ENCODE results near the gene GPR65. TPM values are rescaled to one million over a fixed set of nuclear protein-coding genes. Genes with fewer than 3 reads are reported as not detected.

GPR65 gene
- polyA plus RNA-seq, 6 donors from 2014 or later = 14.2 to 32.3 (median 18.8) TPM

DNA sequence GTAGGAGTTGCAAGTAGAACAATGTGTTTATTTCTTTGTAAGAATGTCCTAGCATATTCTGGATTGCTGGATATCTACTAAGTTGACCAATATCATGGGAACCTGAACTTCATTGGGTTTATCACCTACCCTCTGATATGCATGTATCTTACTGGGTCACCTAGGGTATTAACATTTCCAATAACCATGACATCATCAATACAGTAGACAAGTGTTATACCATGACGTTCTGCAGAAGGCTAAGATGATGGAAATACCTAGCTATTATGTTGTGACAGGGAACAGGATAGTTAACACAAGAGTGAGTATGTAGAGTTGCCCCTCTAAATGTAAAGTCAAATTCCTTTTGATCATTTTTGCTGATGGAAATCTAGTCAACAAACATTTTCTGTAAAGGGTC, 26.0 kb downstream of the GPR65 start:
- Mint-ChIP-seq H3K36me3 (no peaks in the 10 kb centered on the region), H3K4me1 (peaks cover 14 to 19% (median 16%) of the 10 kb centered on the region in 3 donors), H3K4me3 (no peak overlapping the region), H3K9me3 (peaks cover 0 to 4% (median 0%) of the 10 kb centered on the region in 7 donors), H3K27me3 (peaks cover 8 to 11% (median 10%) of the 10 kb centered on the region in 3 donors), H3K27ac (no peak overlapping the region)
- ATAC-seq (ENCODE audit: low read depth in 2 of 2) = no peak
- DNase-seq = no peak

DNA sequence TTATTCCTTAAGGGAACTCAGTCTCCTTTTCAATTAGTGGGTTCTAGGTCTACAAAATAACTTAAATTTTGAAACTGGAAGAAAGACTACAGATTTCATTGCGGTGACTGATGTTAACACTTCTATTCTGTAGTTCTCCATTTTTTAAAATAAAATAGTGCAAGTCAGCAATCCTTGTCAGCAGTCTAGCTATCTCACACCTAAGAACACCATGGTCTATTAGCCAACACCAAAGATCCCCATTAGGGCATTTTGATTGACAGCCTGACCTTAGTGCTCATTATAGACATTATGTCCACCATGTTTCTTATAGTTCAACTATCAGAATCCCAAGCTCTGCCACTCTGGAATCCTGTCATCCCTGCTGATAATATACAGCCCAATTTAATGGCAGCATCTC, 27.4 kb downstream of the GPR65 start:
- Mint-ChIP-seq H3K9me3 (peaks cover 0 to 4% (median 0%) of the 10 kb centered on the region in 7 donors), H3K36me3 (no peaks in the 10 kb centered on the region), H3K4me3 (no peak overlapping the region), H3K27me3 (peaks cover 10 to 17% (median 17%) of the 10 kb centered on the region in 3 donors), H3K4me1 (peaks cover 5 to 10% (median 8%) of the 10 kb centered on the region in 3 donors), H3K27ac (no peak overlapping the region)
- no peak for DNase-seq
- no peak for ATAC-seq (ENCODE audit: low read depth in 2 of 2)

DNA sequence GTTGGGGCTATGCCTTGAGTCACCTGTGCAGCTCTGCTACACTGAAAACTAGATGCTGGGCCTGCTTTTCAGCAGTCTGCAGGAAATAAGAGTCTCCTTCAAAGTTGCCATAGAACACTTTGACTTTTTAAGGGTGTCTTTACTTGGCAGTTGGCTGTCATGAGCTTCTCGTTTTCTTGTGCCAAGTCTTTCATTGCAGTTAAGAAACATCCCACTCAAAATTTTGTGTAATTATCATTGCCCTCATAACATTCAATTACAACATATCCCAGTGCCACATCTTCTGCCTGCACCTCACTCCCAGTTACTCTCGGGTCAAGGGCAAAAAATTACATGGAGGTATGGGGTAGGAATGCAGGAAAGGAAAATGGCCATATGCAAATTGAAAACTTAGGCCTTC, 29.1 kb downstream of the GPR65 start:
- ATAC-seq (ENCODE audit: low read depth in 2 of 2) = no peak
- Mint-ChIP-seq H3K27ac (no peak overlapping the region), H3K4me1 (peaks cover 4 to 8% (median 7%) of the 10 kb centered on the region in 3 donors), H3K9me3 (peaks cover 0 to 4% (median 0%) of the 10 kb centered on the region in 7 donors), H3K36me3 (no peaks in the 10 kb centered on the region), H3K4me3 (no peak overlapping the region), H3K27me3 (peaks cover 11 to 27% (median 26%) of the 10 kb centered on the region in 3 donors)
- DNase-seq = no peak

DNA sequence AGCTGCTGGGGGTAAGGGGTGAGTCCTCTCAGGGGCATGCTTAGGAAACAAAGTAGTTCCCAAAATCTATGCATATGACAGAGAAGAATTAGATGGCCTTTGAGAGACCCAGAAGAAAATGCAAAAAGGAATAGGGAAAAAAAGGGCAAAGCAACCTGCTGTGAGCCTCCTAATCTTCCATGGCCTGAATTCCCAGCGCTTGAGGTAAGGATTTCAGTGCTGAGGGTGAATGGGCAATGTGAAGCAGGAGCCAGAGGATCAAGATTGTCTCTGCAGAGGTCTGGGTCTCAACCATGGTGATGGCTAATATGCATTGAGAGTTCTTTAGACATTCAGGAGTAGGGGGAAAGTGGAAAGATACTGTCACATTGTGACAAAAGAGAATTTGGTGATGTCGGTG, 31.5 kb downstream of the GPR65 start:
- no peak for DNase-seq
- ATAC-seq (ENCODE audit: low read depth in 2 of 2) = no peak
- H3K4me3 Mint-ChIP-seq = no peak overlapping the region
- no peak overlapping the region for H3K27ac Mint-ChIP-seq
- peaks cover 13 to 27% (median 26%) of the 10 kb centered on the region in 3 donors for H3K27me3 Mint-ChIP-seq
- H3K4me1 Mint-ChIP-seq = no peaks in the 10 kb centered on the region
- peaks cover 0 to 4% (median 0%) of the 10 kb centered on the region in 7 donors for H3K9me3 Mint-ChIP-seq
- no peaks in the 10 kb centered on the region for H3K36me3 Mint-ChIP-seq

DNA sequence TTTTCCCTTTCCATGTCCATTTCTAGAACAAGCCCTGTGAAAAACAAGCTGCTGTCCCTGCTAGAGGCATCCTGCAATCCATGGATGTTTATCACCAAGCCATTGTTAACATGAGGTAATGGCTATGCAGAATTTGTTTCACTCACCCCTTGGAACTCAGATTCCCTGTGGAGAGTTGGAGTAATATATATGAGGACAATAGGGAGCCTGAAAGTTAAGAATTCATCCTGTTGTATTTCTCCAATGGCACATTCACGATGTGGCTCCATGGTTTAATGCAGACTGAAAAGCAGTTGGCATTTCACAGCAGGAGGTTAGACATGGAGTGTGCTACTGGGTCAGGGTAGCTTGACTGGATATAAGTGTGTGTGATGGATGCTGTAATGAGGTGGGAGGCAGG, 32.4 kb downstream of the GPR65 start:
- peaks cover 0 to 4% (median 0%) of the 10 kb centered on the region in 7 donors for H3K9me3 Mint-ChIP-seq
- no peak overlapping the region for H3K4me3 Mint-ChIP-seq
- H3K36me3 Mint-ChIP-seq = no peaks in the 10 kb centered on the region
- peaks cover 13 to 27% (median 26%) of the 10 kb centered on the region in 3 donors for H3K27me3 Mint-ChIP-seq
- H3K4me1 Mint-ChIP-seq = no peaks in the 10 kb centered on the region
- no peak overlapping the region for H3K27ac Mint-ChIP-seq
- DNase-seq = no peak
- ATAC-seq (ENCODE audit: low read depth in 2 of 2) = no peak

DNA sequence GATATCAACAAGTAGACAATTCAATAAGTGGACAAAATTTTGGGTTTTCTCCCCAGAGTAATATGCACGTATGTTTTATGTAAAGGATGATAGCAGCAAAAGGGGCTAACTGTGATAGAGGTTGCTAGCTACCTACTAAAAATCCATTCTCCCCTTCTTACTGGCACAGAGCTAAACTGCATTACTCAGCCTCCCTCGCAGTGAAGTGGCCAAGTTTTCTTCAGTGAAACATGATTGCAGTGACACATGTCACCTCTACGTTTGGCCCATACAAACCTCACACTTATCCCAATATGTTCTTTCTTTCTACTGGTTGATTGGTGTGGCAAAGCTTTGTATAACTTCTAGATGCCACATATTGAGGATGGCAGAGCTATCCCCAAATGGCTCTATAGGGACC, 34.3 kb downstream of the GPR65 start:
- H3K4me3 Mint-ChIP-seq = no peak overlapping the region
- H3K36me3 Mint-ChIP-seq = no peaks in the 10 kb centered on the region
- no peaks in the 10 kb centered on the region for H3K9me3 Mint-ChIP-seq
- ATAC-seq (ENCODE audit: low read depth in 2 of 2) (no peak), DNase-seq (no peak)
- H3K4me1 Mint-ChIP-seq = no peaks in the 10 kb centered on the region
- H3K27ac Mint-ChIP-seq = no peak overlapping the region
- H3K27me3 Mint-ChIP-seq = peaks cover 13 to 24% (median 23%) of the 10 kb centered on the region in 3 donors

DNA sequence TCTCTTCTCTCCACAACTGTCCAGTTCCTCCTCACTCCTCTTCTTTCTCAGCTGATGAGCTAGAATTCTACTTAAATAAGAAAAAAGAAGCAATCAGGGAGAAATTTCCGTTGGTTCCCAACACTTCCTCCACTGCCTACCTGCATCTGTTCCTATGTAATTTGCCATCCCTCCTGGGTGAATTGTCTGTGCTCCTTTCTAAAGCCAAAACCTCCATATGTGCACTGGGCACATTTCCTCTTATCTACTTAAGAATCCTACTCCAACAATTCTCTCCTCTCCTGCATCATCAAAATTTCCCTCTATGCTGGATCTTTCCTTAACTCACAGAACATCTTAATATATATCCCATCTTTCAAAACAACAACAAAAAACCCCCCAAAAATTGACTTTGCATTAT, 35.2 kb downstream of the GPR65 start:
- DNase-seq (no peak), ATAC-seq (ENCODE audit: low read depth in 2 of 2) (no peak)
- no peak overlapping the region for H3K27ac Mint-ChIP-seq
- no peaks in the 10 kb centered on the region for H3K36me3 Mint-ChIP-seq
- no peaks in the 10 kb centered on the region for H3K4me1 Mint-ChIP-seq
- H3K9me3 Mint-ChIP-seq = no peaks in the 10 kb centered on the region
- peaks cover 13 to 16% (median 16%) of the 10 kb centered on the region in 3 donors for H3K27me3 Mint-ChIP-seq
- no peak overlapping the region for H3K4me3 Mint-ChIP-seq

DNA sequence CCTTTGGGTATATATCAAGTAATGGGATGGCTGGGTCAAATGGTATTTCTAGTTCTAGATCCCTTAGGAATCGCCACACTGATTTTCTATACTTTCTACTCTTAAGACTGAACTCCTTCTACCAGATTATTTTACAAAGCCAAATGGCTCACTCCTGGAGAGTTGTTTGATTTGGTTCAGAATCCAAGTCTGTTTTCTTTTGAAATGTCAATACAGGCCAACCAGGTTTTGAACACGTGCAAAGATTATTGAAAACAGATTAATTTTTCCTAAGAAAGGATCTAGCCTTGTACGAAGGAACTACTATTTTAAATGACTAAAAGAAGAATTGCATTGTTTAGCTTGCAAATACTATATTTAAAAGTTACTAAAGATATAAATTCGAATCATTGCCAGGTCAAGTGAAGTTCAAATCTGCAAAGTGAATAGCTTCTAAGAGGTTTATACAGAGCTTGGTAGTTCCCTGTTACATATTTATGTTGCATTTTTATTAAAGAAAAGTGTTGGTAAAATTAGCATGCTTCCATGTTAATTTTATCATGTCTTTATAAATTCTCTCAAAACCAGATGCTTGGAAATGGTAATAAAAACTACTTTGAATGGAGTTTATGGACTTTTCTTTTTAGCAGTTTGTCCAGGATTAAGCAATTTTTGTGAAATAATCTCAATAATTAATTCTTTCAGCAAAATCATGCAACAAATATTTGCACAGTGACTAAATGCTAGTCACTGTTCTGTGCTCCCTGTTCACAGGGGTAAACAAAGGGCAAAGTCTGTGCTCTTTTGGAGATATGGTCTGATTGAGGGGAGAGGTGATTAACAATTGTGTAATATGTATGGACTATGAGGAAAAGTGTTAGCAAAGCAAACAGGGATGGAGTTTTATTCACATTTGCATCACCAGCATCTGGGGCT, 38.9 kb downstream of the GPR65 start:
- peaks cover 0 to 1% (median 0%) of the 10 kb centered on the region in 7 donors for H3K9me3 Mint-ChIP-seq
- no peak for DNase-seq

DNA sequence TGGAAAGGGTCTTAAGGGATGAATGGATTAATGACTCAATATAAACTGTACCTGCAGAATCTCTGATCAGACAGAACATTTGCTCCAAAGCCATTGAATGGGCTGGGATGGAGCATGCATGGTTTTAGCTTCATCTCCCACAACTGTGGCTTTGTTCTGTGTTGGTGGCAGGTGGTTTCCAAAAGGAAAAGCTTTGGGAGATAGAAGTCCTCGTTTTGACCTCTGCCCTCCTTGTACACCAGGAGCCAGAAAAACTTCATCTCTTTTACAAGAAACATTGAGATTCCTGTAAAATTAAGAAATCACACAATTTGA, 39.5 kb downstream of the GPR65 start:
- Mint-ChIP-seq H3K4me3 (no peak overlapping the region), H3K36me3 (no peaks in the 10 kb centered on the region), H3K27me3 (peaks cover 10 to 25% (median 19%) of the 10 kb centered on the region in 3 donors), H3K4me1 (no peaks in the 10 kb centered on the region), H3K27ac (no peak overlapping the region), H3K9me3 (peaks cover 0 to 1% (median 0%) of the 10 kb centered on the region in 7 donors)
- DNase-seq (no peak), ATAC-seq (ENCODE audit: low read depth in 2 of 2) (no peak)

More for the DNA sequence above, 38.9 kb downstream of the GPR65 start:
- Mint-ChIP-seq H3K27ac (no peak overlapping the region), H3K4me1 (no peaks in the 10 kb centered on the region), H3K36me3 (no peaks in the 10 kb centered on the region), H3K27me3 (peaks cover 10 to 25% (median 22%) of the 10 kb centered on the region in 3 donors), H3K4me3 (no peak overlapping the region)
- ATAC-seq (ENCODE audit: low read depth in 2 of 2) = no peak

DNA sequence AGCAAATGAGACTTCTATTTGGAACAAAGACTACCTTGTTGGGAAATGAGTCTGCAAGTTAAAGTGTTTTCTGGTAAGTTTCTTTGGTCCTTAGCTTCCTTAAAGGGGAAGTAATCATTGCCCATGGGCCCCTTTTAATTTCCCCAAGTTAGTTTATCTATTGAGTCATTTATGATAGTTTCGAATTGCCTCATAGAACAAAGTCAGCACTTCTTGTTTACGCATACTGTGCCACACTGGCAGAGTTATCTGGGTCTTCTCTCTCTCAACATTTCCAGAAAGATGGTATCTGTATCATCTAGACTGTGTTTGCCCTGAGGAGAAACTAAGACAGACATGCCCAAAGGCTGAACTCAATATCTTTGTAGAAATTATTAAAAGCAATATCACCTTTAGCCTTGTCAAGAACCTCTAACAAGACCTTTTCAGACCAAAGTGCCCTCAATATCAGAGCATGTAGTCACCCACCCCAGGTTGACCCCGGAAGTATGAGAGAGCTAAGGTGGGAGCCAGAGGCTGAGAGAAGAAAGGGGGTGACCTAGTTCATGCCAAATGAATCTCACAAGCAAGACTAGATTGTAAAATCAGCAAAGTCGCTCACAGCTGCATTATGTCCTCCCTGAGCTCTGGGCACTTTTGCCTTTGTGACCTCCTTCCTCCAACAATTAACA, 40.0 kb downstream of the GPR65 start:
- Mint-ChIP-seq H3K9me3 (peaks cover 0 to 1% (median 0%) of the 10 kb centered on the region in 7 donors), H3K4me3 (no peak overlapping the region), H3K36me3 (no peaks in the 10 kb centered on the region), H3K4me1 (no peaks in the 10 kb centered on the region), H3K27ac (no peak overlapping the region), H3K27me3 (peaks cover 10 to 25% (median 19%) of the 10 kb centered on the region in 3 donors)
- DNase-seq (no peak), ATAC-seq (ENCODE audit: low read depth in 2 of 2) (no peak)

DNA sequence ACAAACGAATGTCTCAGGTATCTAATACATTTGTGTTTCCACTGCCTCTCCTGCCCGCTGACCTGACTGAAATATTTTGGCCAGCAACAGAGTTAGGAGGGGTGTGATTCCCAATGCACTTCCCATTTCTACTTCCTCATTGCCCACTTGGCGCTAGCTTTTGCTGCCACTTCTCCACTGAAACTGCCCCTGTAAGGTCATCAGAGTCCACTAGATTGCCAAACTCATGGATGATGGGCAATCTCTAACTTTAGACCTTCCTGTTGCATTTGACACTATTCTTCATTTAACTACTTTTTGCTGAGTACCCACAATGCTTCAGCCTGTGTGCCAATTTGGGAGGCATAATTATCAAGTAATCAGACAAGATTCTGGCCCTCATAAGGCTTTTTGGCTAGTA, 40.8 kb downstream of the GPR65 start:
- Mint-ChIP-seq H3K4me3 (no peak overlapping the region), H3K27ac (peak overlapping the region in 1 of 6 donors; percentile 31), H3K27me3 (peaks cover 10 to 25% (median 19%) of the 10 kb centered on the region in 3 donors), H3K36me3 (no peaks in the 10 kb centered on the region), H3K9me3 (peaks cover 0 to 1% (median 0%) of the 10 kb centered on the region in 7 donors), H3K4me1 (no peaks in the 10 kb centered on the region)
- DNase-seq = no peak
- no peak for ATAC-seq (ENCODE audit: low read depth in 2 of 2)

DNA sequence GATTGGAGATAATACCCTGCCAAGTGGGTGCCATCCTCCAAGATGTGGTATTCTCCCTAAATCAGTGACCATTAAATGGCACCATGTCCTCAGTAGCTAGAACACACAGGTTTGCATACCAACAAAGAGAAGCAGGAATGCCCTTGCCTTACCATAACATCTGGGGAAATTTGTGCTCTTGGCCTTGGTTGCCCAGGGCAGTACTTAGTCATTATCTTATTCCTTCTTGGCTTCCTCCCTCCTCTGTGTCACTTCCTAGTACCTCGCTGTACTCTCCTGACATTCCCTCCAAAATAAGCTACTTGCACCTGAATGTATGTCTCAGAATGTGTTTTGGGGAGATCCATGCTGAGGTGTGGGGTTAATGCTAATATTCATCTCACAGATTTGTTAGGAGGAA, 43.4 kb downstream of the GPR65 start:
- peaks cover 0 to 10% of the 10 kb centered on the region in 2 donors for H3K36me3 Mint-ChIP-seq

DNA sequence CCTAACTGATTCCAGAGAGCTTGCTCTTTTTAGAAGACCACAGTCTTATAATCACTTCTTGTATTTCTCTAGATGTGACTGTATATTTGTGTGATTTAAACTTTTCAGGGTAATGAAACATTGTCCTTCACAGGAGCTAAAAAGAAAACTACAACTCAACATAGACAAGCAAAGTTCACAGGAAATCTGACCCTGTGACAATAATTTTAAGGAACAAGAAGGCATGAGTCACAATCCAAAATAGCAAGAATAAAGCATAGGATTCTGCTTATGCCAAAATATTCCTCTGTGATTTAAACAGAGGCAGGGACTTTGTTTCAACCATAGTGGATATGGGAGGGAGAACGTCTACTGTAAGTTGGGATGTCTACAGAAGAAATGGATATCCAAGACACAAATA, 44.3 kb downstream of the GPR65 start:
- Mint-ChIP-seq H3K27ac (peak overlapping the region in 1 of 6 donors; percentile 20), H3K27me3 (peaks cover 14 to 38% (median 19%) of the 10 kb centered on the region in 3 donors), H3K9me3 (peaks cover 0 to 18% (median 8%) of the 10 kb centered on the region in 7 donors), H3K4me3 (no peak overlapping the region), H3K4me1 (no peaks in the 10 kb centered on the region), H3K36me3 (peaks cover 0 to 14% of the 10 kb centered on the region in 2 donors)
- ATAC-seq (ENCODE audit: low read depth in 2 of 2) = no peak
- DNase-seq = no peak

More for the DNA sequence above, 43.4 kb downstream of the GPR65 start:
- Mint-ChIP-seq H3K4me1 (no peaks in the 10 kb centered on the region), H3K27ac (no peak overlapping the region), H3K27me3 (peaks cover 10 to 35% (median 19%) of the 10 kb centered on the region in 3 donors), H3K4me3 (no peak overlapping the region), H3K9me3 (peaks cover 0 to 9% (median 2%) of the 10 kb centered on the region in 7 donors)
- DNase-seq (no peak), ATAC-seq (ENCODE audit: low read depth in 2 of 2) (no peak)
